Neural cell (in vitro differentiated cells): ENCODE measurements around the gene CPS1.

Experiments
- CTCF ChIP-seq: fragments of 450-650 bp; IDR thresholded peaks from 2 replicates; pipeline ENCODE4 v1.5.1; 2014; ENCODE audit warnings: antibody characterized with exemption, mild to moderate bottlenecking, moderate library complexity; ENCODE audit not compliant: poor library complexity, severe bottlenecking
- EP300 ChIP-seq: fragments of 450-650 bp; conservative IDR thresholded peaks from 2 replicates; pipeline ENCODE4 v1.6.1; 2014; ENCODE audit warnings: antibody characterized with exemption, mild to moderate bottlenecking, moderate library complexity; ENCODE audit not compliant: poor library complexity, severe bottlenecking
- EZH2 ChIP-seq: fragments of 200-600, 300-800 bp; shearing (Covaris generic), sonication (generic); IDR thresholded peaks from 2 replicates; pipeline ENCODE4 v1.6.1; 2014; ENCODE audit warnings: antibody characterized with exemption, low read length, borderline replicate concordance, mild to moderate bottlenecking; ENCODE audit not compliant: insufficient read depth, poor library complexity, severe bottlenecking
- MXI1 ChIP-seq: fragments of 450-650 bp; conservative IDR thresholded peaks from 2 replicates; pipeline ENCODE4 v1.6.1; 2014; ENCODE audit warnings: antibody characterized with exemption, mild to moderate bottlenecking; ENCODE audit not compliant: poor library complexity, severe bottlenecking
- POLR2AphosphoS5 ChIP-seq: IDR thresholded peaks from 2 replicates; pipeline ENCODE4 v1.6.1; 2012
- RAD21 ChIP-seq: fragments of 450-650 bp; conservative IDR thresholded peaks from 2 replicates; pipeline ENCODE4 v1.6.1; 2014; ENCODE audit warnings: antibody characterized with exemption, mild to moderate bottlenecking, moderate library complexity

GRCh38 chr2:210540471-210540870 lies 15.9 kb upstream of the CPS1 start:
- TF ChIP-seq CTCF (no peak), RAD21 (no peak), POLR2AphosphoS5 (no peak), MXI1 (no peak), EZH2 (no peak), EP300 (no peak)
